IMR-90 (cell line): ENCODE data around the gene SPAG9. TPM values are rescaled to one million over a fixed set of nuclear protein-coding genes. Genes with fewer than 3 reads are reported as not detected.

ENCODE experiments used
- ATAC-seq: fragments of 200-7000 bp; cut with Tn5 transposase; 2 replicates; pipeline ENCODE4 v1.9.1; 2020; ENCODE audit warnings: low read depth, mild to moderate bottlenecking, moderate library complexity
- BruUV-seq: library from RNA; stranded (reverse); fragments of 400-500 nt; replicated peaks from 2 replicates; lab custom pipeline; 2021; lab: Mats Ljungman, UMichigan
- CTCF ChIA-PET: fragments of 300-600 bp; formaldehyde crosslinking; extraction: SDS; loops from one replicate; lab custom pipeline; 2021; ENCODE audit warnings: antibody characterized with exemption; lab: Yijun Ruan, JAX
- POLR2A ChIA-PET: fragments of 300-600 bp; sonication (Branson Sonifier 250); formaldehyde crosslinking; loops from one replicate; lab custom pipeline; 2022; ENCODE audit warnings: antibody characterized with exemption; ENCODE audit not compliant: unreplicated experiment; lab: Charles Lee
- DNase-seq: peaks from one replicate; pipeline ENCODE4 v3.0.0; 2013
- H2AFZ ChIP-seq: replicated peaks from 2 replicates; pipeline ENCODE3; 2013; ENCODE audit warnings: low read length, mild to moderate bottlenecking; ENCODE audit not compliant: poor library complexity
- H2AK5ac ChIP-seq: 2 replicates; pipeline ENCODE4 v1.6.1; 2013; ENCODE audit warnings: low read depth, low read length, inconsistent platforms
- H2AK9ac ChIP-seq: replicated peaks from 2 replicates; pipeline ENCODE3; 2013; ENCODE audit warnings: mild to moderate bottlenecking, low read depth, low read length, moderate library complexity; ENCODE audit not compliant: poor library complexity
- H2BK120ac ChIP-seq: 2 replicates; pipeline ENCODE4 v1.6.1; 2013; ENCODE audit warnings: low read depth, low read length, inconsistent platforms
- H2BK15ac ChIP-seq: 3 replicates; pipeline ENCODE4 v1.6.1; 2013; ENCODE audit warnings: low read depth, low read length, inconsistent platforms
- H2BK20ac ChIP-seq: 2 replicates; pipeline ENCODE4 v1.6.1; 2013; ENCODE audit warnings: low read depth, mild to moderate bottlenecking, inconsistent platforms, low read length, moderate library complexity
- H2BK5ac ChIP-seq: 2 replicates; pipeline ENCODE4 v1.6.1; 2013; ENCODE audit warnings: mild to moderate bottlenecking, low read depth, low read length, inconsistent platforms; ENCODE audit not compliant: poor library complexity, severe bottlenecking
- H3K14ac ChIP-seq: replicated peaks from 2 replicates; pipeline ENCODE4 v1.6.1; 2013; ENCODE audit warnings: low read depth, low read length, inconsistent platforms
- H3K18ac ChIP-seq: 2 replicates; pipeline ENCODE4 v1.6.1; 2013; ENCODE audit warnings: low read depth, low read length, control low read depth
- H3K23ac ChIP-seq: 2 replicates; pipeline ENCODE4 v1.6.1; 2013; ENCODE audit warnings: low read depth, low read length, inconsistent platforms
- H3K27ac ChIP-seq: 2 replicates; pipeline ENCODE4 v1.5.1; 2013; ENCODE audit warnings: mild to moderate bottlenecking, control low read depth, low read length; ENCODE audit not compliant: insufficient read depth
- H3K27me3 ChIP-seq: 2 replicates; pipeline ENCODE4 v1.6.1; 2013; ENCODE audit warnings: low read length; ENCODE audit not compliant: control insufficient read depth, insufficient read depth
- H3K36me3 ChIP-seq: 2 replicates; pipeline ENCODE4 v1.6.1; 2013; ENCODE audit warnings: low read length, mixed read lengths; ENCODE audit not compliant: control insufficient read depth, insufficient read depth
- H3K4ac ChIP-seq: 2 replicates; pipeline ENCODE4 v1.6.1; 2013; ENCODE audit warnings: low read depth, low read length, inconsistent platforms
- H3K4me1 ChIP-seq: 2 replicates; pipeline ENCODE4 v1.6.1; 2013; ENCODE audit warnings: low read length, mixed read lengths; ENCODE audit not compliant: control insufficient read depth, insufficient read depth
- H3K4me2 ChIP-seq: 2 replicates; pipeline ENCODE4 v1.6.1; 2013; ENCODE audit warnings: low read depth, mild to moderate bottlenecking, control low read depth, low read length, moderate library complexity
- H3K4me3 ChIP-seq: 2 replicates; pipeline ENCODE4 v1.5.1; 2013; ENCODE audit warnings: low read depth, mild to moderate bottlenecking, control low read depth, low read length, moderate library complexity; ENCODE audit not compliant: insufficient read depth
- H3K56ac ChIP-seq: 2 replicates; pipeline ENCODE4 v1.6.1; 2013; ENCODE audit warnings: low read length, inconsistent platforms; ENCODE audit not compliant: insufficient read depth; ENCODE audit errors: extremely low read depth
- H3K79me1 ChIP-seq, 2 experiments: 2 replicates each; pipeline ENCODE4 v1.6.1; 2013; ENCODE audit warnings: low read length in 2 of 2, inconsistent platforms in 1 of 2, low read depth in 1 of 2
- H3K9ac ChIP-seq: 2 replicates; pipeline ENCODE4 v1.6.1; 2013; ENCODE audit warnings: low read depth, low read length, control low read depth
- H3K9me1 ChIP-seq: 2 replicates; pipeline ENCODE4 v1.6.1; 2013; ENCODE audit warnings: low read length, inconsistent platforms; ENCODE audit not compliant: insufficient read depth
- H3K9me3 ChIP-seq: 2 replicates; pipeline ENCODE4 v1.6.1; 2013; ENCODE audit warnings: low read length; ENCODE audit not compliant: control insufficient read depth, insufficient read depth
- H4K20me1 ChIP-seq: 2 replicates; pipeline ENCODE4 v1.6.1; 2013; ENCODE audit warnings: low read length, inconsistent platforms; ENCODE audit not compliant: insufficient read depth
- H4K5ac ChIP-seq: 2 replicates; pipeline ENCODE4 v1.6.1; 2013; ENCODE audit warnings: mild to moderate bottlenecking, low read depth, low read length, control low read depth
- H4K8ac ChIP-seq, 2 experiments: 2 replicates each; pipeline ENCODE4 v1.6.1; 2013; ENCODE audit warnings: low read depth in 2 of 2, low read length in 2 of 2, control low read depth in 1 of 2, inconsistent platforms in 1 of 2
- H4K91ac ChIP-seq: 2 replicates; pipeline ENCODE4 v1.6.1; 2013; ENCODE audit warnings: low read depth, low read length, inconsistent platforms; ENCODE audit not compliant: insufficient read depth
- BHLHE40 ChIP-seq: fragments of 150-350 bp; IDR thresholded peaks from 2 replicates; pipeline ENCODE4 v1.6.1; 2016; ENCODE audit warnings: mild to moderate bottlenecking, low read depth, low read length
- CTCF ChIP-seq: conservative IDR thresholded peaks from 2 replicates; pipeline ENCODE4 v1.5.1; 2012; ENCODE audit warnings: mild to moderate bottlenecking, low read depth, low read length, improper control_type of control experiment
- MXI1 ChIP-seq: IDR thresholded peaks from 2 replicates; pipeline ENCODE4 v1.6.1; 2012; ENCODE audit warnings: low read depth, mild to moderate bottlenecking, low read length, moderate library complexity, borderline replicate concordance
- WGBS, 2 experiments: methylation state at CpG; one replicate each; pipeline versions ENCODE4 v1.1.5 to v1.1.7; 2013; ENCODE audit warnings: missing lambda C conversion rate in 2 of 2; ENCODE audit not compliant: insufficient read length in 1 of 2; ENCODE audit errors: extremely low coverage in 2 of 2; 5-methylcytosine and 5-hydroxymethylcytosine counted together
- dilution Hi-C: fragments of 300-500 bp; cut with HindIII; formaldehyde crosslinking; loops from one replicate; pipeline ENCODE4 v1.14.3; 2018; ENCODE audit warnings: low sequenced_read_pairs; ENCODE audit not compliant: unreplicated experiment
- in situ Hi-C: fragments of 300-500 bp; cut with MboI; formaldehyde crosslinking; loops from 3 replicates; pipeline ENCODE4 v1.14.3; 2019; ENCODE audit warnings: low sequenced_read_pairs, inconsistent platforms, mixed read lengths
- intact Hi-C: fragments of 100-400 bp; cut with micrococcal nuclease; formaldehyde crosslinking; loops from 2 replicates; pipeline ENCODE4 v1.10.0; 2022
- polyA plus RNA-seq, 3 experiments: library from polyadenylated mRNA; depleted of rRNA; stranded (reverse); fragments of >200 nt; gene quantifications; 2 replicates each; pipeline ENCODE4 v1.2.3, GENCODE V29; 2012; ENCODE audit warnings: low replicate concordance in 1 of 3
- total RNA-seq: library from RNA; depleted of rRNA; stranded (reverse); fragments of >200 nt; gene quantifications from 2 replicates; pipeline ENCODE4 v1.2.3, GENCODE V29; 2012
- TF ChIP-seq, protein P1 (sequence below): fragments of 150-350 bp; IDR thresholded peaks from 2 replicates; pipeline ENCODE4 v1.6.1; 2017; ENCODE audit warnings: mild to moderate bottlenecking, antibody characterized with exemption, low read length, low read depth

The SPAG9 gene
- total and polyA plus RNA-seq, 2 of the 4 experiments (the other 2 are of a cell fraction) = 26.7 to 75.5 TPM

GRCh38 chr17:51018541-51018940, 102.1 kb downstream of the SPAG9 start (continued):
- TF ChIP-seq MXI1 (no peak), BHLHE40 (no peak)
- TF ChIP-seq, protein P1, sequence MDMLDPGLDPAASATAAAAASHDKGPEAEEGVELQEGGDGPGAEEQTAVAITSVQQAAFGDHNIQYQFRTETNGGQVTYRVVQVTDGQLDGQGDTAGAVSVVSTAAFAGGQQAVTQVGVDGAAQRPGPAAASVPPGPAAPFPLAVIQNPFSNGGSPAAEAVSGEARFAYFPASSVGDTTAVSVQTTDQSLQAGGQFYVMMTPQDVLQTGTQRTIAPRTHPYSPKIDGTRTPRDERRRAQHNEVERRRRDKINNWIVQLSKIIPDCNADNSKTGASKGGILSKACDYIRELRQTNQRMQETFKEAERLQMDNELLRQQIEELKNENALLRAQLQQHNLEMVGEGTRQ = no peak

GRCh38 chr17:51017270-51017669, 103.4 kb downstream of the SPAG9 start:
- in situ Hi-C loops (no loop called here), intact Hi-C loops (no loop called here), dilution Hi-C loops (no loop called here)
- Histone ChIP-seq H3K9me3 (no peaks in the 10 kb centered on the region), H3K18ac (no peak overlapping the region), H3K4me3 (no peak overlapping the region), H2BK15ac (no peak overlapping the region), H3K9ac (no peak overlapping the region), H3K27ac (no peak overlapping the region), H4K91ac (no peak overlapping the region), H2BK5ac (no peak overlapping the region), H4K20me1 (no peaks in the 10 kb centered on the region), H2BK120ac (no peak overlapping the region), H3K9me1 (no peaks in the 10 kb centered on the region), H3K27me3 (no peaks in the 10 kb centered on the region), H3K79me1 (peaks cover 0 to 3% of the 10 kb centered on the region in 2 experiments; a peak in 2 of 4 replicates), H2AK5ac (no peak overlapping the region), H3K23ac (no peak overlapping the region), H3K4ac (no peak overlapping the region), H2BK20ac (no peak overlapping the region), H3K36me3 (peaks cover 20% of the 10 kb centered on the region), H3K4me1 (no peaks in the 10 kb centered on the region), H2AFZ (no peak overlapping the region), H4K8ac (no peak overlapping the region), H3K14ac (no peak overlapping the region), H3K56ac (no peak overlapping the region), H3K4me2 (no peak overlapping the region), H4K5ac (no peak overlapping the region), H2AK9ac (no peak overlapping the region)
- TF ChIP-seq CTCF = no peak
- ATAC-seq (no peak), DNase-seq (no peak)
- POLR2A ChIA-PET = no interaction called here
- BruUV-seq = no TSS peak
- no CpG with 5 or more reads among the region's 2 CpGs for whole genome bisulfite sequencing, 2 experiments
- CTCF ChIA-PET = no interaction called here
